Epithelial cell of proximal tubule (primary cell): ENCODE results near the gene NCOA7. TPM values are rescaled to one million over a fixed set of nuclear protein-coding genes. Genes with fewer than 3 reads are reported as not detected.
A peak's percentile ranks its signal among the peaks of the same experiment; 100 is the strongest.

Experiments used
- DNase-seq: peaks from one replicate; pipeline ENCODE4 v3.0.0-alpha.2; 2011; ENCODE audit warnings: low read depth
- H3K4me3 ChIP-seq: 2 replicates; pipeline ENCODE4 v1.5.1; 2011; ENCODE audit warnings: low read depth, mild to moderate bottlenecking, low read length
- total RNA-seq: library from RNA; depleted of rRNA; stranded (reverse); fragments of >200 nt; gene quantifications from 2 replicates; pipeline ENCODE4 v1.2.3, GENCODE V29; 2015
- TF ChIP-seq, protein P1 (sequence below): conservative IDR thresholded peaks from 2 replicates; pipeline ENCODE4 v1.5.1; 2012; ENCODE audit warnings: low read depth, mild to moderate bottlenecking, low read length

Gene NCOA7
- total RNA-seq, 1 donor from 2014 or later = 8.2 TPM

DNA sequence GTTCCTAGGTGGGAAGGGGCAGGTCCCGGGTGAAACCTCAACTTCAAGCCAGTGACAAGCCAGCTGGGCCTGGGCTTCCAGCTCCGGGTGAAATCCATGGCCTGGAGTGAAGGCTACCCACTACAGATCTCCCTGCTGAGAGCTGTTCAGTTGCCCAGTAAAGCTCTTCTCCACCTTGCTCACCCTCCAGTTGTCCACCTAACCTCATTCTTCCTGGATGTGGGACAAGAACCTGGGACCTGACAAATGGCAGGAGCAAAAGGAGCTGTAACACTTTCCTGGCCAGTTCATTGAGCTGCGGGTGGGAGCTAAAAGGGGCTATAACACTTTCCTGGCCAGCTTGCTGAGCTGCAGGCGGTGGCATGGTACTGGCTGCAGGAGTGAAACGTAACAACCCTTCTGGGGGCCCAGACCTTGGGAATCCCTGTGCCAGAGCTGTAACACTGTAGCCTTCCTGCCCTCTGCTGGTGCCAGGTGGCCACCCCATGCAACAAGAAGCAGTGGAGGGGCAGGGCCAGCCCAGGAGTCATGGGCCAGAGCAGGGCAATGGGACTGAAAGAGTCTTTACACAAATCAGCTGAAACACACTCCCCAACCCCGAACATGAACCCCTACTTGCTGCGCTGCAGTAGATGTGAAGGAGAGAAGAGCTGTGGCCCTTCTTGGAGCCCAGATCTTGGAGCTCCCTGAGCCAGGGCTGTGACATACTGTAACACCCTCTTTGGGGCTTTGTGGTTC, 162.2 kb downstream of the NCOA7 start:
- no peak for DNase-seq
- TF ChIP-seq, protein P1, sequence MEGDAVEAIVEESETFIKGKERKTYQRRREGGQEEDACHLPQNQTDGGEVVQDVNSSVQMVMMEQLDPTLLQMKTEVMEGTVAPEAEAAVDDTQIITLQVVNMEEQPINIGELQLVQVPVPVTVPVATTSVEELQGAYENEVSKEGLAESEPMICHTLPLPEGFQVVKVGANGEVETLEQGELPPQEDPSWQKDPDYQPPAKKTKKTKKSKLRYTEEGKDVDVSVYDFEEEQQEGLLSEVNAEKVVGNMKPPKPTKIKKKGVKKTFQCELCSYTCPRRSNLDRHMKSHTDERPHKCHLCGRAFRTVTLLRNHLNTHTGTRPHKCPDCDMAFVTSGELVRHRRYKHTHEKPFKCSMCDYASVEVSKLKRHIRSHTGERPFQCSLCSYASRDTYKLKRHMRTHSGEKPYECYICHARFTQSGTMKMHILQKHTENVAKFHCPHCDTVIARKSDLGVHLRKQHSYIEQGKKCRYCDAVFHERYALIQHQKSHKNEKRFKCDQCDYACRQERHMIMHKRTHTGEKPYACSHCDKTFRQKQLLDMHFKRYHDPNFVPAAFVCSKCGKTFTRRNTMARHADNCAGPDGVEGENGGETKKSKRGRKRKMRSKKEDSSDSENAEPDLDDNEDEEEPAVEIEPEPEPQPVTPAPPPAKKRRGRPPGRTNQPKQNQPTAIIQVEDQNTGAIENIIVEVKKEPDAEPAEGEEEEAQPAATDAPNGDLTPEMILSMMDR = peak; percentile 61

GRCh38 chr6:125953502-125953875, 162.7 kb downstream of the NCOA7 start:
- TF ChIP-seq, protein P1 = peak; percentile 53
- no peak overlapping the region for H3K4me3 ChIP-seq
- no peak for DNase-seq

More for the DNA sequence above, 162.2 kb downstream of the NCOA7 start:
- no peak overlapping the region for H3K4me3 ChIP-seq

DNA sequence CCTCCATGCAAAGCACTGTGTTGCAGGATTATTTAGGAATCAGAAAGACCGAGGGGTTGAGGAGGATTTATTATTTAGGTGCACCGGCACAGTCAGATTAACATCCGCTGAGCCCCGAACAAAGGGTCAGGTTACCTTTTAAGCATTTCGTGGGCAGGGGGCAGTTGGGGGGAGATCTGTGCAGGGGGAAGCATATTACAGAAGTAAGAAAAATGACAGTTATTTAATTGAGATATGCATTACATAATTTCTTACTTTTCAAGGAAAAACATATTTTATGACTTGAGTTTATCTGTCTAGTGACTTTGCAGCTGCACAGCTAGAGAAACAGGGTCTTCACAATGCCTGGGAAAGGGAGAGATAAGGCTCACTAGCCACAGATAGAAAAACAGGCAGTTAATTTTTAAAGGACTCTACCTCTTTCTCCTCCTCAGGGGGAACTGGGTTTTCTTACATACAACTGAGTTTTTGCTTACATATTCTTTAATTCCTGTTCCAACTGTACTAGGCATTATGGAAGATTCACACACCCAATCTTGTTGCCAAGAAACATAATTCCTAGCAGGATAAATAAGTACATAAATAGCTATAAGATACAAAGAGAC, 164.1 kb downstream of the NCOA7 start:
- no peak for DNase-seq
- TF ChIP-seq, protein P1 = no peak
- no peak overlapping the region for H3K4me3 ChIP-seq

GRCh38 chr6:125955973-125956372, 165.2 kb downstream of the NCOA7 start:
- TF ChIP-seq, protein P1 = no peak
- DNase-seq = no peak
- H3K4me3 ChIP-seq = peak overlapping the region; percentile 92

DNA sequence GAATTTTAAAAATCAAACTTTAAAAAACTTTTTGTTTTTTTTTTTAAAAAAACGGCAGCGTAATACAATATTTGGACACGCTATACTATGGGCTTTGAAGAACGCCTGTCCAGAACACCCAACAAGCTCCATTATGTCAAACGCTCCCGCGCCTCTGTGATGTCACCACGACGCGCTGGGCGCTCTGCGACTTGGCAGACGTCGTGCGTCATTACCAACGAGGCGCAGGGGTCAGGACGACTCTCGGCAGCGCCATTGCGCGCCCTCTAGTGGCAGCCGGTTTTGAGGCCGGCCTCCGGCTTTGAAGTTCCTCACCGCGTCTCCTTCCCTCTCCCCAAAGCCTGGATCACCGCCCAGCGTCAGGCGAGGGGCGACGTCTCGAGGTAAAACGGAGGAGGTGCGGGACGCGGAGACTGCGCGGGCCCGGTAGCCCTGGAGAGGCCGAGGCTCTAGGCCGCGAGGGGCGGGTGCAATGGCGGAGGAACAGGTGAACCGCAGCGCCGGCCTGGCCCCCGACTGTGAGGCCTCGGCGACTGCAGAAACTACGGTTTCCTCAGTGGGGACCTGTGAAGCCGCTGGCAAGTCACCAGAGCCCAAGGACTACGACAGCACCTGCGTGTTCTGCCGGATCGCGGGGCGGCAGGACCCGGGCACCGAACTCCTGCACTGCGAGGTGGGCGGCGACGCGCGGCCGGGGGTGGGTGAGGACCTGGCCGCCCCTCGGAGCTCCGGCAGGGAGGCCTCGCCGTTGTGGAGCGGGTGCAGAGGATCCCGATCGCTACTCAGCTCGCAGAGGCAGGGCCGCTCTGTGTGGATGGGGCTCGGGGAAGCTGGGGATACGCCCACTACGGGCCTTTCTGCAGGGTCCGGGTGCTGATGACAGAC, 166.0 kb downstream of the NCOA7 start, which contains the start of gene HINT3:
HINT3 (plus strand) TSS at position 265 of the 885 bp plus-strand sequence; CDS start at position 473, 208 bp downstream.
- DNase-seq = peak; percentile 56
- TF ChIP-seq, protein P1 = peak; percentile 95

GRCh38 chr6:125957391-125957693, 166.6 kb downstream of the NCOA7 start:
- H3K4me3 ChIP-seq = peak overlapping the region; percentile 92
- TF ChIP-seq, protein P1 = no peak
- no peak for DNase-seq

More for the DNA sequence above, 166.0 kb downstream of the NCOA7 start, which contains the start of gene HINT3:
- H3K4me3 ChIP-seq = peak within 1 kb of the TSS; percentile 92
